ENCODE measurements around the gene RNF103.

Gene RNF103

GRCh38 chr2:86646329-86646728 is 22.7 kb upstream of the RNF103 start:
- TF ChIP-seq, protein P1, sequence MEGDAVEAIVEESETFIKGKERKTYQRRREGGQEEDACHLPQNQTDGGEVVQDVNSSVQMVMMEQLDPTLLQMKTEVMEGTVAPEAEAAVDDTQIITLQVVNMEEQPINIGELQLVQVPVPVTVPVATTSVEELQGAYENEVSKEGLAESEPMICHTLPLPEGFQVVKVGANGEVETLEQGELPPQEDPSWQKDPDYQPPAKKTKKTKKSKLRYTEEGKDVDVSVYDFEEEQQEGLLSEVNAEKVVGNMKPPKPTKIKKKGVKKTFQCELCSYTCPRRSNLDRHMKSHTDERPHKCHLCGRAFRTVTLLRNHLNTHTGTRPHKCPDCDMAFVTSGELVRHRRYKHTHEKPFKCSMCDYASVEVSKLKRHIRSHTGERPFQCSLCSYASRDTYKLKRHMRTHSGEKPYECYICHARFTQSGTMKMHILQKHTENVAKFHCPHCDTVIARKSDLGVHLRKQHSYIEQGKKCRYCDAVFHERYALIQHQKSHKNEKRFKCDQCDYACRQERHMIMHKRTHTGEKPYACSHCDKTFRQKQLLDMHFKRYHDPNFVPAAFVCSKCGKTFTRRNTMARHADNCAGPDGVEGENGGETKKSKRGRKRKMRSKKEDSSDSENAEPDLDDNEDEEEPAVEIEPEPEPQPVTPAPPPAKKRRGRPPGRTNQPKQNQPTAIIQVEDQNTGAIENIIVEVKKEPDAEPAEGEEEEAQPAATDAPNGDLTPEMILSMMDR (IDR thresholded peaks at IDR 0.05), result no peak
- Histone ChIP-seq H3K79me2 (no peaks in the 10 kb centered on the region), H2AFZ (no peak overlapping the region), H3K27me3 (ENCODE audit: control insufficient read depth, insufficient read depth, low read length) (no peaks in the 10 kb centered on the region), H3K9ac (no peak overlapping the region), H3K9me3 (ENCODE audit: control insufficient read depth, low read length) (no peaks in the 10 kb centered on the region), H3K4me2 (ENCODE audit: low read length) (no peak overlapping the region), H3K27ac (no peak overlapping the region), H3K4me1 (no peaks in the 10 kb centered on the region), H3K36me3 (ENCODE audit: control insufficient read depth, insufficient read depth, low read length) (no peaks in the 10 kb centered on the region), H3K4me3 (ENCODE audit: low read depth, low read length) (no peak overlapping the region)

- no peak overlapping the region for H3K4me2 ChIP-seq (ENCODE audit: low read length)
- no peaks in the 10 kb centered on the region for H3K36me3 ChIP-seq (ENCODE audit: control insufficient read depth, insufficient read depth, low read length)
- no peak overlapping the region for H3K9ac ChIP-seq
- no peak overlapping the region for H3K4me3 ChIP-seq (ENCODE audit: low read depth, low read length)
- H3K27me3 ChIP-seq (ENCODE audit: control insufficient read depth, insufficient read depth, low read length), result no peaks in the 10 kb centered on the region
- H2AFZ ChIP-seq, result no peak overlapping the region
- TF ChIP-seq, protein P1 (IDR thresholded peaks at IDR 0.05), result no peak
- no peaks in the 10 kb centered on the region for H3K4me1 ChIP-seq
- no peak overlapping the region for H3K27ac ChIP-seq
- H3K79me2 ChIP-seq, result no peaks in the 10 kb centered on the region
- H3K9me3 ChIP-seq (ENCODE audit: control insufficient read depth, low read length), result no peaks in the 10 kb centered on the region
Measured at GRCh38 chr2:86645752-86646151, 22.1 kb upstream of the RNF103 start.

DNA sequence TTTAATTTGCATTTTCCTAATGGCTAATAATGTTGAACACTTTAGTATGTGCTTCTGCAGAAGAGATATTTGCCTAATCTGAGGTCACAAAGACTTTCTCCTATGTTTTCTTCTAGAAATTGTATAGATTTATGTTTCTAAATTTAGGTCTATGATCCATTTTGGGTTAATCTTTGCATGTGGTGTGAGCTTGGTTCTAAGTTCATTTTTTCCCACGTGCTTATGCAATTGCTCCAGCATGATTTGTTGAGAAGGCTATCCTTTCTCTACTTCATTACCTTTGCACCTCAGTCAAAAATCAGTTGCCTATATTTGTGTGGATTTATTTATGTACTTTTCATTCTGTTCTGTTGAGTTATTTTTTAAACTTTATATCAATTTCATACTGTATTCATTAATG is 15.0 kb upstream of the RNF103 start:
- no peaks in the 10 kb centered on the region for H3K79me2 ChIP-seq
- H2AFZ ChIP-seq, result no peak overlapping the region
- no peak overlapping the region for H3K9ac ChIP-seq
- no peaks in the 10 kb centered on the region for H3K9me3 ChIP-seq (ENCODE audit: control insufficient read depth, low read length)
- no peak overlapping the region for H3K4me2 ChIP-seq (ENCODE audit: low read length)
- H3K4me3 ChIP-seq (ENCODE audit: low read depth, low read length), result no peak overlapping the region
- no peaks in the 10 kb centered on the region for H3K4me1 ChIP-seq
- TF ChIP-seq, protein P1 (IDR thresholded peaks at IDR 0.05), result no peak
- H3K36me3 ChIP-seq (ENCODE audit: control insufficient read depth, insufficient read depth, low read length), result no peaks in the 10 kb centered on the region
- H3K27me3 ChIP-seq (ENCODE audit: control insufficient read depth, insufficient read depth, low read length), result no peaks in the 10 kb centered on the region
- no peak overlapping the region for H3K27ac ChIP-seq

DNA sequence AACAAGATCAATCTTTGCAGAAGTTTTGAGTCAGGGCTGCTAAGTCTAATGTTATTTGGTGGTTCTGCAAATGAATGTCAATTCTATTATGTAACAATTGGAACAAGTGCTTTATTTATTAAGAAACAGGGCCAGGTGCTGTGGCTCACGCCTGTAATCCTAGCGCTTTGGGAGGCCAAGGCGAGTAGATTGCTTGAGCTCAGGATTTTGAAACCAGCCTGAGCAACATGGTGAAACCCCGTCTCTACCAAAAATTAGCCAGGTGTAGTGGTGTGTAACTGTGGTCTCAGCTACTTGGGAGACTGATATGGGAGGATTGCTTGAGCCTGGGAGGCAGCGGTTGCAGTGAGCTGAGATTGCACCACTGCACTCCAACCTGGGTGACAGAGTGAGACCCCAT is 13.2 kb upstream of the RNF103 start:
- H3K79me2 ChIP-seq, result no peaks in the 10 kb centered on the region
- no peaks in the 10 kb centered on the region for H3K4me1 ChIP-seq
- no peak overlapping the region for H2AFZ ChIP-seq

GRCh38 chr2:86634352-86634751 is 10.7 kb upstream of the RNF103 start:
- H3K27ac ChIP-seq, result no peak overlapping the region
- H2AFZ ChIP-seq, result no peak overlapping the region
- no peak overlapping the region for H3K4me3 ChIP-seq (ENCODE audit: low read depth, low read length)
- no peak overlapping the region for H3K4me2 ChIP-seq (ENCODE audit: low read length)
- no peaks in the 10 kb centered on the region for H3K36me3 ChIP-seq (ENCODE audit: control insufficient read depth, insufficient read depth, low read length)
- H3K79me2 ChIP-seq, result no peaks in the 10 kb centered on the region
- TF ChIP-seq, protein P1 (IDR thresholded peaks at IDR 0.05), result no peak
- H3K4me1 ChIP-seq, result no peaks in the 10 kb centered on the region
- no peak overlapping the region for H3K9ac ChIP-seq
- H3K9me3 ChIP-seq (ENCODE audit: control insufficient read depth, low read length), result no peaks in the 10 kb centered on the region
- H3K27me3 ChIP-seq (ENCODE audit: control insufficient read depth, insufficient read depth, low read length), result no peaks in the 10 kb centered on the region

More for the DNA sequence above, 13.2 kb upstream of the RNF103 start:
- TF ChIP-seq, protein P1 (IDR thresholded peaks at IDR 0.05), result no peak
- H3K36me3 ChIP-seq (ENCODE audit: control insufficient read depth, insufficient read depth, low read length), result no peaks in the 10 kb centered on the region
- no peak overlapping the region for H3K9ac ChIP-seq
- no peaks in the 10 kb centered on the region for H3K9me3 ChIP-seq (ENCODE audit: control insufficient read depth, low read length)
- no peak overlapping the region for H3K27ac ChIP-seq
- H3K27me3 ChIP-seq (ENCODE audit: control insufficient read depth, insufficient read depth, low read length), result no peaks in the 10 kb centered on the region
- H3K4me3 ChIP-seq (ENCODE audit: low read depth, low read length), result no peak overlapping the region
- no peak overlapping the region for H3K4me2 ChIP-seq (ENCODE audit: low read length)
